Embryonic facial prominence (tissue), 1 donor: Measurements from ENCODE around the gene TWNK.
"Not testable (repeated sequence)": the region's sequence is repeated elsewhere in the genome, so short reads cannot be mapped to it uniquely, and the experiment has no call there.

Experiments used
- DNase-seq: peaks from one replicate; pipeline ENCODE4 v3.0.0-alpha.2; 2016; ENCODE audit errors: extremely low spot score

Gene TWNK

GRCh38 chr10:101030496-101031127, 43.3 kb downstream of the TWNK start:
- DNase-seq = no peak

DNA sequence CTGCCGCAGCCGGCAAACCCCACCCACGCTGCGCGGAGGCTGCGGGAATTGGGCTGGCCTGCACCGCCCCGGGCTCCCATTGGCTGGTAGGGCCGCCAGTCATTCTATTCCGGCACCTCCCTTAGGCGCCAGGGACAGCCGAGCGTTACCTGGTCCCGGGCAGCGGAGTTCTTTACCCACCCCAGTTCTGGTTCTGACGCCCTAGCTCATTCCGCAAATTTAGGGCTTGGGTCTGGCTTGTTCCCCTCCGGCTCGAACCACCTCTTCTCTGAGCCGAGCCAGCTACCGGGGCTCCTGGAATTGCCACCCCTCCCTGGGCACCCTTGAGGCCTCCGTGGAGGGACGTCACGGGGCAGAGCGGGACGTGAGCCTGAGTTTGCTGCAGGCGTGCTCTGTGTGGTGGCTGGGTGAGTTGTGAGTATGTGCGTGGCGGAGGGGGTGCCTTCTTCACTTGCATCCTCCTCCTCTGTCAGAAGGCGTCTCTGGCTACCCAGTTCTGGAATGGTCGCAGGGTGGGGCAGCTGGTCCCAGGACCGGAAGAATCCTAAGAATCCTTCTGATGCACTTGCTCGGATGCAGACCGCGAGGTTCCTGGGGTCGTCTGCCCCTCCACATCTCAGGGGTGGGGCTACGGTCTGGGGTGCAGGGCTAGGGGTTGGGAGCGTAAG, 43.9 kb downstream of the TWNK start, which contains the start of the genes PDZD7 and SFXN3:
Gene PDZD7 (minus strand): TSS at position 2 of the 668 bp plus-strand sequence. CDS start 910 bp downstream, outside the sequence.
Gene SFXN3 (plus strand): TSS at position 107 of the 668 bp plus-strand sequence. CDS start 3,461 bp downstream, outside the sequence.
- DNase-seq = peak; percentile 75

GRCh38 chr10:101031796-101032636, 44.7 kb downstream of the TWNK start:
- peak; percentile 66 for DNase-seq

- DNase-seq = no peak
These were observed 45.4 kb downstream of the TWNK start for GRCh38 chr10:101032637-101033224.

- no peak for DNase-seq
These were observed 45.9 kb downstream of the TWNK start for GRCh38 chr10:101033276-101033675.

- DNase-seq = not testable (repeated sequence)
These were observed 47.1 kb downstream of the TWNK start for GRCh38 chr10:101034404-101034803.

GRCh38 chr10:101035314-101035713, 48.0 kb downstream of the TWNK start:
- no peak for DNase-seq

DNA sequence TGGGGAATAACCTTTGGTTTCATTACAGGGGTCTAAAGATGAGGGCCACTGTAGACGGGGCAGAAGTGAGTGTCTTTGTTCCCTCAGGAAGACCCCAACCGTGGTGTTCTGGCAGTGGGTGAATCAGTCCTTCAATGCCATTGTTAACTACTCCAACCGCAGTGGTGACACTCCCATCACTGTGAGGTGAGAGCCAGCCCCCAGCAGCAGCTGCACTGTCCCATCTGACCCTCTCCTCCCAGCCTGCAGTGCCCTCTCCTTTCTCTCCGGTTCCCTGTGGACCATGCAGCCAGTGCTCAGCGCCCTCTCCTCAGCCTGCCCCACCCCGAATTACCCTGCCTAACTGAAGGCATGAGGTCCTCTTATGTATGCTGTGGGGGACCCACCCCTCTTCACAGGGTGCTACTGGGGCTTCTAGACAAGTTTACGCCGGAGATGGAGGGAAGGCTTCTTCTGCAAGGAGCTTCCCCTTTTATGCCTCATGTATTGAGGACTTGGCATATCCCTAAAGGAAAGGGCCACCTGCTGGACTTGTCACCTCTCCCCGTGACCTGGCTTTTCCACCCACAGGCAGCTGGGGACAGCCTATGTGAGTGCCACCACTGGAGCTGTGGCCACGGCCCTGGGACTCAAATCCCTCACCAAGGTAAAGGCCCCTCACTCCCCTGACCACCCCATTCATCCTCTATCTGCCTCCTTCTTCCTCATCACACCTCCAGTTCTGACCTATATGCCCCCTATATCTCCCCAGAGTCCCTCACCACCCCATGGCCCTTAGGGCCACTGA, 48.8 kb downstream of the TWNK start:
- DNase-seq = no peak

- no peak for DNase-seq
These were observed 49.4 kb downstream of the TWNK start for GRCh38 chr10:101036726-101037125.

DNA sequence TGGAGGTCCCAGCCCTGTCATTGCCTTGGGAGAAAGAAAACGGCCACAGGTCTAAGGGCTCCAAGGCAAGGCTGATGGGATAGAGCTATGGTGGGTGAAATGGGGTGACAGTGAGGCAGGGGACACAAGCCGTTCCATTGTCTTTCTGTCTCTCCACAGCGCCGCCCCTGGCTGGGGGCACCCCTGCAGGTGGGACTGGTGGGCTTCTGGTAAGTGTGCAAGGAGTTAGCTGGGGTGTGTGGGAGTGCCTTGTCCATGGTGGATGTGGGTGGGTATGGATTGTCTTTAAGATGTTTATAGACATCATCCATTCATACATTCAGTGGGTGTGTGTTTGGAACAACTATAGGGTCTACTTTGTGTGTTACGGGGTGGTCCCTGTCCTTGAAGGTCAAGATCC, 51.1 kb downstream of the TWNK start:
- no peak for DNase-seq

- no peak for DNase-seq
These were observed 52.7 kb downstream of the TWNK start for GRCh38 chr10:101040061-101040460.

GRCh38 chr10:101040851-101041250, 53.5 kb downstream of the TWNK start:
- DNase-seq = no peak

- DNase-seq = no peak
These were observed 54.0 kb downstream of the TWNK start for GRCh38 chr10:101041252-101041761.

DNA sequence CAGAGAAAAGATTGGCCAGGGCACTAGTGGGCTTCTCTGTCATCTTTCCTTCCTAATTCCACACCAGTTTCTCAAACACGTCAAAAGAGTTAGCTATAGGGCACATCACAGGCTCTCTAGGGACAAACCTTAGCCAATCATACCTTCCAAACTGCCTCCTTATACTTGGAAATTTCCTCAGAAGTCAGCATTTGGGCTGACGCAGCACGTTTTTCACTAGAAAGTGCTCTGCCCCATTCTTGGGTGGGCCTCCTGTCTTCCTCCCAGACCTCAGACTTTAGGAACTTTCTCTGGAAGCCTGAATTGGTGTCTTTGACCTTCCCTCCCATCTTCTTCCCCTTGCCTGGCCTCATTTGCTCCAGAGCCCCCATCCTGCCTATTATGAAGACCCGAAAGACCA, 54.8 kb downstream of the TWNK start:
- no peak for DNase-seq

DNA sequence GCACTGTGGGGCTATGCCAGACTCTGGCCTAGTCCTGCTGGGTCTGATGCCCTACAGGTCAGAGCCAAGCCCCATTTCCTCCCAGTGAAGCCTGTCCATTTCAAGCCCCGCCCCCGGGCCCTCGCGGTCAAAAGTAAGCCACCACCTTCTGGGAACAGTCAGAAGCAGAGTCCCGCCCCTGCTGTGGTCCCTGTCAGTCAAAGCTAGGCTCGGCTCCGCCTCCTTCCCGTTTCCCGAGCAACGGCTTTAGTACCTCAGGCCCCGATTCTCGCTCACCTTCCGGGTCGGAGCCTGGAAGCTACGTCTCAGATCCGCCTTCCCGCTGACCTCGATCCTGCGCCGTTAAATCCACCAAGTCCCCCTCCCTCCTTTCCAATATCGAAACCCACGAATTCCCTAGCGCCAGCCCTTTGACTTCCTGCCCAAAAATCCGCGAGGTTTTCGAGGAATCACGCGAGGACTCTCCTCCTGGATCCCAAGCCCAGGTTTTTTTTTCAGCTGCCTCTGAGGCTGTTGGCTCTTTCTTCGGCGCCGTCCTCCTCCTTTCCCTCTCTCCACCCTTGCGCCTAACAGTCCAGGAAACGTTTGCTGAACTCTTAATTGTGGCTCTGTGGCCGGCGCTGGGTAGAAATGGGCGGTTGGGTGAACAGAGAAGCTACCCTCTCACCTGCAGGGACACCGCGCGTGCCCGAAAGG, 55.5 kb downstream of the TWNK start:
- DNase-seq = peak; percentile 75

- DNase-seq = no peak
These were observed 56.0 kb downstream of the TWNK start for GRCh38 chr10:101043363-101043707.
